H1 (cell line): ENCODE data around the gene CRBN. TPM values are rescaled to one million over a fixed set of nuclear protein-coding genes. Genes with fewer than 3 reads are reported as not detected.

Experiments
- CBX5 ChIP-seq: fragments of 300-800, 300-1000 bp; sonication (generic); IDR thresholded peaks from 2 replicates; pipeline ENCODE4 v1.7.1; 2016; ENCODE audit warnings: antibody characterized with exemption, low read length, low read depth
- EP300 ChIP-seq, 2 experiments: IDR thresholded peaks; 1 replicate in 1 of 2; 2 replicates in 1 of 2; pipeline ENCODE4 v1.6.1; 2011 to 2012; ENCODE audit warnings: low read depth in 2 of 2, low read length in 2 of 2, mild to moderate bottlenecking in 2 of 2, borderline replicate concordance in 1 of 2, inconsistent platforms in 1 of 2, moderate library complexity in 1 of 2
- HDAC6 ChIP-seq: IDR thresholded peaks from one replicate; pipeline ENCODE4 v1.7.1; 2012; ENCODE audit warnings: low read depth, mild to moderate bottlenecking, inconsistent platforms, low read length, moderate library complexity
- NANOG ChIP-seq: IDR thresholded peaks from 2 replicates; pipeline ENCODE4 v1.6.1; 2011; ENCODE audit warnings: low read length, low read depth, mild to moderate bottlenecking, inconsistent platforms; ENCODE audit not compliant: insufficient read depth, poor library complexity, severe bottlenecking
- SRF ChIP-seq: IDR thresholded peaks from 2 replicates; pipeline ENCODE4 v1.6.1; 2011; ENCODE audit warnings: mild to moderate bottlenecking, low read depth, low read length, moderate library complexity
- polyA plus RNA-seq, 7 experiments: library from polyadenylated mRNA; depleted of rRNA in 3 of 7; stranded (reverse) in 5 of 7; unstranded in 2 of 7; fragments of >200 nt in 5 of 7; fragments of 200-250 nt in 2 of 7; gene quantifications; 1 replicate in 5 of 7; 2 replicates in 1 of 7; 4 replicates in 1 of 7; pipeline versions ENCODE4 v1.2.1 to v1.2.3, GENCODE V29; 2011 to 2013; ENCODE audit warnings: missing spikeins in 2 of 7, mixed read lengths in 2 of 7
- total RNA-seq: library from RNA; stranded (reverse); fragmentation: NEBNext Ultra II Directional; extraction: Animal tissue kit (Norgen Biotek cat#: 25700); gene quantifications from 2 replicates; pipeline ENCODE4 v1.2.1, GENCODE V29; 2021

CRBN gene
- total and polyA plus RNA-seq, 2 of the 8 experiments (the other 6 are each of a cell fraction or from before 2014, with no cell fraction given), result 13.4 to 30.3 TPM

- TF ChIP-seq HDAC6, result no peak
- no peak for TF ChIP-seq EP300 (IDR thresholded peaks at IDR 0.05; ENCODE audit: borderline replicate concordance in 1 of 2, low read depth in 2 of 2, low read length in 2 of 2)
- no peak for TF ChIP-seq SRF
- TF ChIP-seq NANOG, result no peak
- TF ChIP-seq CBX5, result no peak
- TF ChIP-seq, all 59 proteins: peak for 0
Observed at GRCh38 chr3:3165241-3165640, 14.2 kb downstream of the CRBN start (continued).
